ENCODE data around the gene FAM221B.

Gene FAM221B

GRCh38 chr9:35766997-35767396 lies 61.5 kb downstream of the FAM221B start:
- no peaks in the 10 kb centered on the region for H3K36me3 Mint-ChIP-seq (ENCODE audit: insufficient read depth)
- DNase-seq (ENCODE audit: low spot score in 2 of 2) (no peak), ATAC-seq (replicated peaks; ENCODE audit: extremely low read depth, poor library complexity, severe bottlenecking) (no peak)
- H3K27me3 Mint-ChIP-seq, result no peaks in the 10 kb centered on the region
- H3K9me3 Mint-ChIP-seq, result no peaks in the 10 kb centered on the region
- H3K4me3 Mint-ChIP-seq, result no peak overlapping the region
- H3K4me1 Mint-ChIP-seq, result peaks cover 17% of the 10 kb centered on the region
- no peak overlapping the region for H3K27ac Mint-ChIP-seq (ENCODE audit: low read depth)

Data from central memory CD8-positive, alpha-beta T cell (primary cell).